ENCODE measurements around the gene ABO. TPM values are rescaled to one million over a fixed set of nuclear protein-coding genes. Genes with fewer than 3 reads are reported as not detected.
"Not testable (repeated sequence)": the region's sequence is repeated elsewhere in the genome, so short reads cannot be mapped to it uniquely, and the experiment has no call there.

The ABO gene
- total RNA-seq: not detected

- Mint-ChIP-seq H3K27me3 (peaks cover 43% of the 10 kb centered on the region), H3K4me1 (ENCODE audit: low read depth) (no peaks in the 10 kb centered on the region), H3K9me3 (no peaks in the 10 kb centered on the region), H3K27ac (no peak within 1 kb of the TSS), H3K36me3 (no peaks in the 10 kb centered on the region), H3K4me3 (no peak within 1 kb of the TSS)
- POLR2A ChIA-PET: no interaction called here
- CTCF ChIA-PET: interaction anchor here (1.2 kb wide), 1 partner anchor 89 kb away, joined by 3 read pairs; no protein-coding TSS in a partner anchor
- intact Hi-C loops (cut with micrococcal nuclease): no loop called here
- no peak for DNase-seq
These were observed at the start of gene ABO for GRCh38 chr9:133275105-133276000. Gene ABO (minus strand): TSS chr9:133275201.

GRCh38 chr9:133323991-133324703, 49.1 kb upstream of the ABO start:
- H3K9me3 Mint-ChIP-seq: no peaks in the 10 kb centered on the region
- H3K36me3 Mint-ChIP-seq: peaks cover 1% of the 10 kb centered on the region
- peaks cover 3% of the 10 kb centered on the region for H3K4me1 Mint-ChIP-seq (ENCODE audit: low read depth)
- POLR2A ChIA-PET: no interaction called here
- H3K4me3 Mint-ChIP-seq: no peak overlapping the region
- DNase-seq: no peak
- H3K27ac Mint-ChIP-seq: no peak overlapping the region
- peaks cover 3% of the 10 kb centered on the region for H3K27me3 Mint-ChIP-seq
- CTCF ChIA-PET: no interaction called here
- intact Hi-C loops (cut with micrococcal nuclease): no loop called here

- no peak overlapping the region for H3K4me3 Mint-ChIP-seq
- H3K27me3 Mint-ChIP-seq: peaks cover 3% of the 10 kb centered on the region
- POLR2A ChIA-PET: no interaction called here
- no peaks in the 10 kb centered on the region for H3K9me3 Mint-ChIP-seq
- CTCF ChIA-PET: no interaction called here
- no peaks in the 10 kb centered on the region for H3K36me3 Mint-ChIP-seq
- H3K27ac Mint-ChIP-seq: no peak overlapping the region
- no peaks in the 10 kb centered on the region for H3K4me1 Mint-ChIP-seq (ENCODE audit: low read depth)
- no peak for DNase-seq
- intact Hi-C loops (cut with micrococcal nuclease): no loop called here
These were observed 48.2 kb upstream of the ABO start for GRCh38 chr9:133323211-133323610.

- Mint-ChIP-seq H3K9me3 (no peaks in the 10 kb centered on the region), H3K4me1 (ENCODE audit: low read depth) (no peaks in the 10 kb centered on the region), H3K4me3 (no peak overlapping the region), H3K36me3 (no peaks in the 10 kb centered on the region), H3K27ac (no peak overlapping the region), H3K27me3 (peaks cover 3% of the 10 kb centered on the region)
- DNase-seq: no peak
- intact Hi-C loops (cut with micrococcal nuclease): no loop called here
- ChIA-PET CTCF (interaction anchor here (0.7 kb wide), 1 partner anchor 24 kb away, joined by 3 read pairs; no protein-coding TSS in a partner anchor), POLR2A (no interaction called here)
These were observed 47.7 kb upstream of the ABO start for GRCh38 chr9:133322701-133323100.

- H3K9me3 Mint-ChIP-seq: no peaks in the 10 kb centered on the region
- no peak overlapping the region for H3K27ac Mint-ChIP-seq
- POLR2A ChIA-PET: no interaction called here
- CTCF ChIA-PET: no interaction called here
- no peak overlapping the region for H3K4me3 Mint-ChIP-seq
- no peaks in the 10 kb centered on the region for H3K4me1 Mint-ChIP-seq (ENCODE audit: low read depth)
- H3K27me3 Mint-ChIP-seq: peaks cover 3% of the 10 kb centered on the region
- DNase-seq: no peak
- intact Hi-C loops (cut with micrococcal nuclease): no loop called here
- no peaks in the 10 kb centered on the region for H3K36me3 Mint-ChIP-seq
These were observed 46.5 kb upstream of the ABO start for GRCh38 chr9:133321411-133321935.

GRCh38 chr9:133320421-133320881, 45.5 kb upstream of the ABO start:
- CTCF ChIA-PET: interaction anchor here (0.8 kb wide), 1 partner anchor 9 kb away, joined by 5 read pairs; no protein-coding TSS in a partner anchor
- no peaks in the 10 kb centered on the region for H3K9me3 Mint-ChIP-seq
- H3K27ac Mint-ChIP-seq: no peak overlapping the region
- no peak overlapping the region for H3K4me3 Mint-ChIP-seq
- H3K27me3 Mint-ChIP-seq: peaks cover 5% of the 10 kb centered on the region
- no peak for DNase-seq
- no peaks in the 10 kb centered on the region for H3K4me1 Mint-ChIP-seq (ENCODE audit: low read depth)
- intact Hi-C loops (cut with micrococcal nuclease): no loop called here
- no peaks in the 10 kb centered on the region for H3K36me3 Mint-ChIP-seq
- POLR2A ChIA-PET: no interaction called here

- H3K27ac Mint-ChIP-seq; H3K27me3 Mint-ChIP-seq; H3K4me3 Mint-ChIP-seq; DNase-seq; H3K36me3 Mint-ChIP-seq; intact Hi-C loops (cut with micrococcal nuclease); POLR2A ChIA-PET; H3K4me1 Mint-ChIP-seq (ENCODE audit: low read depth); H3K9me3 Mint-ChIP-seq; CTCF ChIA-PET: not testable (repeated sequence)
These were observed 42.5 kb upstream of the ABO start for GRCh38 chr9:133317551-133317950.

GRCh38 chr9:133315997-133316396, 41.0 kb upstream of the ABO start:
- H3K27ac Mint-ChIP-seq: no peak overlapping the region
- DNase-seq: no peak
- H3K27me3 Mint-ChIP-seq: peaks cover 2% of the 10 kb centered on the region
- ChIA-PET POLR2A (no interaction called here), CTCF (no interaction called here)
- no peaks in the 10 kb centered on the region for H3K36me3 Mint-ChIP-seq
- intact Hi-C loops (cut with micrococcal nuclease): no loop called here
- no peak overlapping the region for H3K4me3 Mint-ChIP-seq
- H3K9me3 Mint-ChIP-seq: no peaks in the 10 kb centered on the region
- no peaks in the 10 kb centered on the region for H3K4me1 Mint-ChIP-seq (ENCODE audit: low read depth)

GRCh38 chr9:133309608-133310007, 34.6 kb upstream of the ABO start:
- Mint-ChIP-seq H3K4me3 (no peak overlapping the region), H3K4me1 (ENCODE audit: low read depth) (no peaks in the 10 kb centered on the region), H3K9me3 (no peaks in the 10 kb centered on the region), H3K36me3 (no peaks in the 10 kb centered on the region), H3K27ac (no peak overlapping the region), H3K27me3 (peaks cover 11% of the 10 kb centered on the region)
- intact Hi-C loops (cut with micrococcal nuclease): no loop called here
- DNase-seq: no peak
- POLR2A ChIA-PET: no interaction called here
- CTCF ChIA-PET: no interaction called here

GRCh38 chr9:133307301-133307700, 32.3 kb upstream of the ABO start:
- H3K27me3 Mint-ChIP-seq: peaks cover 11% of the 10 kb centered on the region
- no peaks in the 10 kb centered on the region for H3K36me3 Mint-ChIP-seq
- ChIA-PET POLR2A (no interaction called here), CTCF (no interaction called here)
- no peak overlapping the region for H3K4me3 Mint-ChIP-seq
- intact Hi-C loops (cut with micrococcal nuclease): no loop called here
- no peaks in the 10 kb centered on the region for H3K9me3 Mint-ChIP-seq
- no peaks in the 10 kb centered on the region for H3K4me1 Mint-ChIP-seq (ENCODE audit: low read depth)
- no peak for DNase-seq
- H3K27ac Mint-ChIP-seq: no peak overlapping the region

- Mint-ChIP-seq H3K4me1 (ENCODE audit: low read depth) (no peaks in the 10 kb centered on the region), H3K4me3 (no peak overlapping the region), H3K27ac (no peak overlapping the region), H3K36me3 (no peaks in the 10 kb centered on the region), H3K9me3 (no peaks in the 10 kb centered on the region), H3K27me3 (peaks cover 11% of the 10 kb centered on the region)
- intact Hi-C loops (cut with micrococcal nuclease): no loop called here
- DNase-seq: no peak
- CTCF ChIA-PET: interaction anchor here (0.9 kb wide), 1 partner anchor 121 kb away, joined by 4 read pairs; no protein-coding TSS in a partner anchor
- POLR2A ChIA-PET: no interaction called here
These were observed 31.5 kb upstream of the ABO start for GRCh38 chr9:133306242-133307204.

GRCh38 chr9:133305731-133306130, 30.7 kb upstream of the ABO start:
- Mint-ChIP-seq H3K36me3 (no peaks in the 10 kb centered on the region), H3K27me3 (peaks cover 11% of the 10 kb centered on the region), H3K4me3 (no peak overlapping the region), H3K9me3 (no peaks in the 10 kb centered on the region), H3K4me1 (ENCODE audit: low read depth) (no peaks in the 10 kb centered on the region), H3K27ac (no peak overlapping the region)
- intact Hi-C loops (cut with micrococcal nuclease): no loop called here
- ChIA-PET POLR2A (no interaction called here), CTCF (interaction anchor here (0.9 kb wide), 1 partner anchor 120 kb away, joined by 4 read pairs; no protein-coding TSS in a partner anchor)
- no peak for DNase-seq
